ENCODE results near the gene PDCD2L. TPM values are rescaled to one million over a fixed set of nuclear protein-coding genes. Genes with fewer than 3 reads are reported as not detected.

The PDCD2L gene
- total and polyA plus RNA-seq, 9 of the 15 experiments (the other 6 are each of a cell fraction or from before 2014, with no cell fraction given), result 12.1 to 68.5 (median 56.3) TPM

GRCh38 chr19:34408411-34408810, 4.2 kb downstream of the PDCD2L start (continued):
- TF ChIP-seq HDGF (IDR thresholded peaks at IDR 0.05) (no peak), ZC3H4 (CRISPR knock-in tag; IDR thresholded peaks at IDR 0.05; ENCODE audit: borderline replicate concordance) (no peak), L3MBTL2 (IDR thresholded peaks at IDR 0.05) (no peak)

GRCh38 chr19:34409189-34410164, 5.3 kb downstream of the PDCD2L start:
- FAIRE-seq (no peak), DNase-seq (ENCODE audit: extremely low read depth in 1 of 4, low spot score in 3 of 4) (no peak), ATAC-seq (no peak)
- no peak overlapping the region for H3K4me3 ChIP-seq
- H3K27me3 ChIP-seq (ENCODE audit: control insufficient read depth in 2 of 2, insufficient read depth in 2 of 2, low read length in 2 of 2), result no peaks in the 10 kb centered on the region
- 0 out of 3 replicates have a peak overlapping the region, but pooled peaks have one; percentile 19 for H3K27ac ChIP-seq (ENCODE audit: extremely low read depth, low read depth, low read length)
- no TSS peak for BruUV-seq (replicated peaks)
- no peaks in the 10 kb centered on the region for H3K9me1 ChIP-seq (ENCODE audit: control insufficient read depth, insufficient read depth, low read length)
- no peaks in the 10 kb centered on the region for H3K9me3 ChIP-seq (replicated peaks; ENCODE audit: control insufficient read depth, insufficient read depth, low read depth, low read length)
- peaks cover 66% of the 10 kb centered on the region for H3K36me3 ChIP-seq (ENCODE audit: control insufficient read depth, insufficient read depth, low read length)
- ChIA-PET CTCF (ENCODE audit: low intra/inter-chr PET ratio) (no interaction called here), POLR2A (no interaction called here)
- peaks cover 2 to 13% of the 10 kb centered on the region in 2 experiments; a peak in 3 of 5 replicates for H3K4me1 ChIP-seq (replicated peaks in 1 of 2; ENCODE audit: control insufficient read depth in 2 of 2, insufficient read depth in 2 of 2, low read length in 2 of 2)
- over 99% methylated on average over 10 of the region's 10 CpGs for WGBS (ENCODE audit: insufficient coverage, low coverage, missing lambda C conversion rate)
- no peak overlapping the region for H3K9ac ChIP-seq (ENCODE audit: insufficient read depth in 1 of 2, low read depth in 2 of 2, low read length in 2 of 2)
- intact Hi-C loops (cut with micrococcal nuclease) (no loop called here), in situ Hi-C loops (cut with MboI) (no loop called here)
- H3K4me2 ChIP-seq (ENCODE audit: insufficient read depth, low read length), result no peak overlapping the region
- H3K79me2 ChIP-seq (ENCODE audit: control insufficient read depth, insufficient read depth, low read length), result peaks cover 53% of the 10 kb centered on the region
- H4K20me1 ChIP-seq (replicated peaks; ENCODE audit: control insufficient read depth, insufficient read depth, low read length), result no peaks in the 10 kb centered on the region
- no peak overlapping the region for H2AFZ ChIP-seq (ENCODE audit: low read depth, low read length)
- TF ChIP-seq ZNF143 (CRISPR knock-in tag; IDR thresholded peaks at IDR 0.05) (no peak), ETV5 (CRISPR knock-in tag; IDR thresholded peaks at IDR 0.05; ENCODE audit: low read depth) (no peak), ZNF583 (CRISPR knock-in tag; IDR thresholded peaks at IDR 0.05) (no peak), ATF1 (CRISPR knock-in tag; IDR thresholded peaks at IDR 0.05) (no peak), ATF1 (tag; IDR thresholded peaks at IDR 0.05) (no peak), ATF7 (IDR thresholded peaks at IDR 0.05) (no peak), ZNF695 (CRISPR knock-in tag; IDR thresholded peaks at IDR 0.05) (no peak), ZBTB43 (CRISPR knock-in tag; IDR thresholded peaks at IDR 0.05) (no peak), KHSRP (IDR thresholded peaks at IDR 0.05) (no peak), ZNF408 (CRISPR knock-in tag; IDR thresholded peaks at IDR 0.05; ENCODE audit: low read depth) (no peak)
- TF ChIP-seq, protein P1, sequence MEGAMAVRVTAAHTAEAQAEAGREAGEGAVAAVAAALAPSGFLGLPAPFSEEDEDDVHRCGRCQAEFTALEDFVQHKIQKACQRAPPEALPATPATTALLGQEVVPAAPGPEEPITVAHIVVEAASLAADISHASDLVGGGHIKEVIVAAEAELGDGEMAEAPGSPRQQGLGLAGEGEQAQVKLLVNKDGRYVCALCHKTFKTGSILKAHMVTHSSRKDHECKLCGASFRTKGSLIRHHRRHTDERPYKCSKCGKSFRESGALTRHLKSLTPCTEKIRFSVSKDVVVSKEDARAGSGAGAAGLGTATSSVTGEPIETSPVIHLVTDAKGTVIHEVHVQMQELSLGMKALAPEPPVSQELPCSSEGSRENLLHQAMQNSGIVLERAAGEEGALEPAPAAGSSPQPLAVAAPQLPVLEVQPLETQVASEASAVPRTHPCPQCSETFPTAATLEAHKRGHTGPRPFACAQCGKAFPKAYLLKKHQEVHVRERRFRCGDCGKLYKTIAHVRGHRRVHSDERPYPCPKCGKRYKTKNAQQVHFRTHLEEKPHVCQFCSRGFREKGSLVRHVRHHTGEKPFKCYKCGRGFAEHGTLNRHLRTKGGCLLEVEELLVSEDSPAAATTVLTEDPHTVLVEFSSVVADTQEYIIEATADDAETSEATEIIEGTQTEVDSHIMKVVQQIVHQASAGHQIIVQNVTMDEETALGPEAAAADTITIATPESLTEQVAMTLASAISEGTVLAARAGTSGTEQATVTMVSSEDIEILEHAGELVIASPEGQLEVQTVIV (CRISPR knock-in tag; IDR thresholded peaks at IDR 0.05; ENCODE audit: borderline replicate concordance), result no peak
- TF ChIP-seq, protein P2, sequence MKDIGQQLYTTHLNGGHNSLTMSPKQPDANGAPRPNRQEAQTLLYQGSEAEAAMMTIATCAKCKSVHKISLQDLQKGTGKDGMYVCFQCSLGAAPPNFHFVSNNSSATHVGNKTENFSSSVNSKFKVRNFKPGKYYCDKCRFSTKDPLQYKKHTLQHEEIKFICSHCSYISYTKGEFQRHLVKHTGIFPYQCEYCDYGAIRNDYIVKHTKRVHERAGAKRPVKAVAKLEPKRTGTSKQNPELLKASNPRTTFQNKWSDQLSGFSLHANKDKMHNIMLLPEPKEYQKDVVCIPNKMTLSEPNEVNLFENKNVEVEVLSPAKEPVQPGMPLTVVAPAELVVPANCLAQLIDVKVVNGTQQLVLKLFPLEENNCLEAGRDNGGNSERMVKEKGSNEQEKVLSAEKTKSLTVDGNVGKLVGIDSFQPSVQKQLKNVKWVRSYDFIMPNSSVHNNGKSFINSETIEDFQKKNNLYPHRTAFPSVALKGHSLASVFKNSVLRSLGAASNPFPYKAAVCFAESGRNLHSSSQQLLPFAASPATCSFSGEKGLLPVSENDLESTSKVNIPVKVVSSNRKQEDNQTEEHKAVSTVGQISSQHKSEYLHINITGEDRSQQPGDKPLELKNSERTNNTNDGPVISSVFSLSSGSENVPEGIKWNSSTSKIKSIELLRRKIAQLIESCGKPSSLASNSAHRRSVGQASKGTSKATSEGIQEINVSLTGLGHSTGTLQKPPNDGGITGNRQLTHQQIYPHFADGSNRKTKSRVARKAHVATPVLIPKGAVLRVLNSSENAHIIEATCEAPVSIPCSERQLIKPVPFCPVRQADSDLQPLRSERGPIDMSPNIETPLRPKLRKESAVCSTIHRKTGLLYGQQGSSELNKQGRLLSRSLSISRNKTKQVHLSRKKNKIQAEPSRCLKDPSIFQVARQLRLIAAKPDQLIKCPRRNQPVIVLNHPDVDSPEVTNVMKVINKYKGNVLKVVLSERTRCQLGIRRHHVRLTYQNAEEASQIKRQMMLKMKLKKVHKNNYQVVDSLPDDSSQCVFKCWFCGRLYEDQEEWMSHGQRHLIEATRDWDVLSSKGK (CRISPR knock-in tag; IDR thresholded peaks at IDR 0.05), result no peak

Data from K562 (cell line).